HG03196 (cell line): ENCODE measurements around the gene EXOC3.

Experiments
- ATAC-seq: cut with Tn5 transposase; IDR thresholded peaks from one replicate; pipeline ENCODE4 v1.9.1; 2021; ENCODE audit not compliant: unreplicated experiment

EXOC3 gene

DNA sequence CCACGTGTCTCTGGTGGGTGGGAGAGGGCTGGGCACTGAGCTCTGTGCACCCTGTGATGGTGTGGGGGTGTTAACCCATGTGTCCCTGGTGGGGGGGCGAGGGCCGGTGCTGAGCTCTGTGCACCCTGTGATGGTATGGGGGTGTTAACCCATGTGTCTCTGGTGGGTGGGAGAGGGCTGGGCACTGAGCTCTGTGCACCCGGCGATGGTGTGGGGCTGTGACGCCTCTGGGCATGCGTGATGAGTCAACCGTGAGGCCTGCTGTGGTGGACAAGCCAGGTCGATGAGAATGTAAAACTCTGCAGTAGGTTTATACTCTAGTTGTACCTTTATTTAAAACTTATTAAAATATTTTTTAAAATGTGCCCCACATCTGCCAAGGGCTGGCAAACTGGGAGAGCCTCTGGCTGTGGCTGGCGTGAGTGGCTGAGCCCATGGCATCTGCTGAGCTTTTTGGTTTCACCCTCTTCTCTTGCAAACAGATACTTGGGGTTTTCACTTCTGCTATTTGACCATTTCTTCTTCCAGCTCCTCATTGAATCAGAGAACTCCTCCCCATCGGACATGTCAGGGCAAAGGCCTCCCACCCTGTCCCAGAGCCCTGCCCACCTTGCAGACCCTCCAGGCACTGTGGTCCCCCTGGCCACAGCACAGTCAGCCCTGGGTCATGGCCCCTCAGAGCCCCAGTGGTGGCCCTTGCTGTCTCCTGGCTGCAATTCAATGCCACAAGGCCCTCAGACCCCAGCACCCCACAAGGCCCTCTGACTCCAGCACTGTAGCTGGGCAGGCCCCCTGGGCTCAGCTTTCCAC is 18.5 kb upstream of the EXOC3 start:
- ATAC-seq, result peak; percentile 80

DNA sequence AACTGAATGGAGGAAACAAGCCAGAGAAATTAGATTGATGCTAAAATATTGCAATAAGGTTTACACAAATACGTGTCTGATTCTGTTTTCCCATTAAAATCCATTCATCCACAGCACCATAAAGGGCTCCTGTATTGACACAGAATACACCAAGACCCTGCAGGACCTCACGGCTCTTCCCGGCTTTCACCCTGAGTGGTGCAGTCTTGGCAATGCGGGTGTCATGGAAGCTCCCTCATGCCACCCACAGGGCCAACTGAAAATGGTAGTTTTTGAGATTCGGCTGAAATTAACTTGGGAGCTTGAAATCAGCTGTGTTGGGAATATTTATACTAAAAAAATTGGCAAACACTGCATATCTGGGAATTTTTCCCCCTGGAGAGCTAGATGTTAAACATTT is 17.3 kb upstream of the EXOC3 start:
- ATAC-seq, result no peak

DNA sequence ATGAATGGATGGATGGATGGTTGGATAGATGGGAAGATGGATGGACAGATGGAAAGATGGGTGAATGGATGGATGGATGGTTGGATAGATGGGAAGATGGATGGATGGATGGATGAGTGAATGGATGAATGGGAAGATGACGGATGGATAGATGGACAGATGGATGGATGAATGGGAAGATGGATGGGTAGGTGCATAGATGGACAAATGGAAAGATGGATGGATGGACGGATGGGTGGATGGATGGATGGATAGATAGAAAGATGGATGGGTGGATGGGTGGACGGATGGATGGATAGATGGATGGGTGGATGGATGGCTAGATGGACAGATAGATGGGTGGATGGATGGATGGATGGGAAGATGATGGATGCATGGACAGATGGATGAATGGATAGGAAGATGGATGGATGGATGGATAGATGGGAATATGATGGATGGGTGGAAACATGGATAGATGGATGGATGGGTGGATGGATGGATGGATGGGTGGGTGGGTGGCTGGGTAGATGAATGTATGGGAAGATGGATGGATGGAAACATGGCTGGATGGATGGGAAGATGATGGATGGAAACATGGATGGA is 16.5 kb upstream of the EXOC3 start:
- ATAC-seq, result no peak

DNA sequence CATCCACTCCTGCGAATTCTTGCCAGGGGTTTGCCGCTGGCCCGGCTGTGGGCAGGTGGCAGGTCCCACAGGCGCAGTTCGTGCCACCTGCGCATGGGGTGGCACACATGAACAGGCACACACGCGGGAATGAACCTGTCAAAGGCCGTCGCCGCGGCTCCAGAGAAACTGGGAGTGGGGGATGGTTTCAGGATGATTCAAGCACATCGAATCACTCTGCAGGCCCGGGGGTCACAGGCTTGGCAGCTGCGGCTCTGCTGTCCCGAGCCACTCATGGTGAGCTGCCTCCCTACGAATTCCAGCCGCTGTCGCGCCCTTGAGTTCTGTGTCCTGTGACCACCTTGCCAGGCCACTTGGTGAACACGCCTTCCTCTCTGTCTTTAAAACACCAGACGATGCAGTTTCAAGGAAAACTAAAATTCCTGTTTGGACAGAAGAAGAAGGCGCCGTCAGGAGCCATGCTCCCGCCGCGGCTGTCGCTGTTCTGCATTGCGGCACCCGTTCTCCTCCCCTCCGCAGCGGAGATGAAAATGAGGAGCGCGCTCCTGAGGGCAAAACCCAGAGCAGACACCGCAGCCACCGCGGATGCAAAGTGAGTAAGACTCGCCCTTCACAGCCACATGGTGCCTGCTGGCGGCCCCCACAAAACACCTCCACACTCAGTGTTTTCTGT is 15.4 kb upstream of the EXOC3 start:
- ATAC-seq, result no peak

DNA sequence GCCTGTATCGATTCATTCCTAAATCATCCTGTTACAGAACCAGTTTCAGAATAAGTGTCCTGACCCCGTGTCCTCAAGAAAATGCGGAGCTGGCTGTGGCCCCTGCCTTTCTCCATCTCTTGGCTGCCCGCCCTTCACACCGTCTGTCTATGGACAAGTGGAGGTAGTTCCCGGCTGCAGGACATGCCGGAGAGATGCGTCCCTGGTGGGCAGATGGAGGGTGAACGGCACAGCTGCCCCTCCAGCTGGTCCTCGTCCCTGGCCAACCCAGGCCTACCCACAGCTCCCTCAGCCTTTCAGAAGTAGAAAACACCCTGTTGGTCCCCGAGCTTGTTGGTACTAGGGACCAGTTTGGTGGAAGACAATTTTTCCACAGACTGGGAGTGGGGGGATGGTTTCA is 14.8 kb upstream of the EXOC3 start:
- no peak for ATAC-seq

DNA sequence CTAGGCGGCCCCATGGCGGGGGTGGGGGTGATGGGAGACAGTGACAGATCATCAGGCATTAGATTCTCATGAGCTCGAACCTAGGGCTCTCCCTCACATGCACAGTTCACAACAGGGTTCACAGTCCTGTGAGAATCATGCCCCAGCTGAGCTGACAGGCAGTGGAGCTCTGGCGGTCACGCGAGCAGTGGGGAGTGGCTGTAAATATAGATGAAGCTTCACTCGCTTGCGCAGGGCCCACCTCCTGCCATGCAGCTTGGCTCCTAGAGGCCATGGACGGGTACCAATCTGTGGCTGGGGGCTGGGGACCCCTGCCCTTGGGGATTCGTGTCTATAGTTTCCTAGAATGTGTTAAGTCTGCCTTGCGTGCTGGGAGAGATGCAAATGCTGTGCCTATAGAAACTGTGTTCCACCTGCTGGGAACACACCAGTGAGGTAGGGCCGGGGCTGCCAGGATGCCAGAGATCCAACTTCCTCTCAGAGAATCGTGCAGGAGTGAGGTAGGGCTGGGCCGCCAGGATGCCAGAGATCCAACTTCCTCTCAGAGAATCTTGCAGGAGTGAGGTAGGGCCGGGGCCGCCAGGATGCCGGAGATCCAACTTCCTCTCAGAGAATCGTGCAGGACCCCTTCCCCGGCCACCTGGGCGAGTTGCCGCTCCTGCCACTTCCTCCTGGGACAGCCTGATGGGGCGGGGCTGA is 14.1 kb upstream of the EXOC3 start:
- ATAC-seq, result no peak

DNA sequence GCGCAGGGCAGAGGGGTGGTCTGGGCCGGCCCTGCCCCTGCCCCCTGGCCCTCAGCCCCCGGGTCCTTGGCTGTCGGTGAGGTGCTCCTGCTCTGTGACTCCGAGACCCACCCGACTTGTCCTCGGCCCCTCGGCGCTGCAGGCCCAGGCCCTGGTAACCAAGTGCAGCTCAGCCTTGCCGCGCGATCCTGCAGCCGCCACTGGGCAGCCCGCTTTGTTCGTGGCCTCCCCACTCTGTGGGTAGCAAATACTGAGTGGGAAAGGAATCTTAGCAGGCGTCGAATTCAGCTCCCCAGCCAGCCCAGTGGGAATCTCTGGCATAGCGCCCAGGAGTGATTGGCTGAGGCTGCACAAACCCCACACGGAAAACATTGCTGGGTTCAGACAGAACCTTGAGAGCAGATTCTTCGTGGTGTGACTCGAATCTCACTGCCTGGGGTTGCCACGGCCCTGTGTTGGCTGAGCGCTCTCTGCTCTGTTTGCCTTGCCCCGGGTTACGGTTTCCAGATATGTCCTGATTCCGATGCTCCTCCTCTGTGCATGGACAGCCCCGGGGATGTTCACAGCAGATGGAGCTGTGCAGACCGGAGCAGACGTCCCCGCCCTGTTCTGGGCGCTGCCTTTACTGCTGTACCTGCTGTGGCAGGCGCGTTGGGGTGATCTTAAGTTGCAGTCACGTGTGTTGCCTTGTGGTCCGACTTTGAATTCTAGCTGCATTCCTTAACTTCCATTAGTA is 13.4 kb upstream of the EXOC3 start:
- no peak for ATAC-seq

DNA sequence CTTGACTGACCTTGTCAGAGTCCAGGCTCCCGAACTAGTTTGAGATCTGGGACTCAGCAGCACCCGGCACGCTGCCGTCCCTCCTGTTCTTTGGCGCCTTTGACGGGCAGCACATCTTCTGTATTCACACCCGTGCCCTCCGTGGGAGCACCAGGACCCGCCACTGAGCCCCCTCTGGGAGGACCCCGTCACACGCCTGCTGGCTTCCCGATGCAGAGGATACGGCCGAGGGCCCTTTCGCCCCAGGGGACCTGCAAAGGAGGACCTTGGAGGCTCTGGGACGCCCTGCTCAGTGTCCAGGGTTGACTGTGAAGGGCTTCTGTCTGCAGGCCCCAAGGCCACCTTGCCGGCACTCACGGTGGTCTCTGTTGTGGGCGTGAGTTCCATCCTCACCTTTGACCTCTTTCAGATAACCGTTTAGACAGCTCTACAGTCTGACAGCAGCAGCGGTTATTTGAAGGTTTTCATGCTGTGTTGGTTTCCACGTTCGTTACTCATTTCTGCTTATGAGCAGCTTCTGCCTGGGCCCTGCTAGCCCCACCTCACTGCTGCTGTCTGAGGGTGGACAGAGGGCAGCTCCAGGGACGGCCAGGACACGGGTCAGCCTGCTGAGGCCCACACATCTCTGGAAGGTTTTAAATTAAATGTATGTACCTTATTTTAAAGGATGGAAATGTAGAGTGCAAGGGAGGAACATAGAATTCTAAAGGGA is 12.6 kb upstream of the EXOC3 start:
- ATAC-seq, result no peak

DNA sequence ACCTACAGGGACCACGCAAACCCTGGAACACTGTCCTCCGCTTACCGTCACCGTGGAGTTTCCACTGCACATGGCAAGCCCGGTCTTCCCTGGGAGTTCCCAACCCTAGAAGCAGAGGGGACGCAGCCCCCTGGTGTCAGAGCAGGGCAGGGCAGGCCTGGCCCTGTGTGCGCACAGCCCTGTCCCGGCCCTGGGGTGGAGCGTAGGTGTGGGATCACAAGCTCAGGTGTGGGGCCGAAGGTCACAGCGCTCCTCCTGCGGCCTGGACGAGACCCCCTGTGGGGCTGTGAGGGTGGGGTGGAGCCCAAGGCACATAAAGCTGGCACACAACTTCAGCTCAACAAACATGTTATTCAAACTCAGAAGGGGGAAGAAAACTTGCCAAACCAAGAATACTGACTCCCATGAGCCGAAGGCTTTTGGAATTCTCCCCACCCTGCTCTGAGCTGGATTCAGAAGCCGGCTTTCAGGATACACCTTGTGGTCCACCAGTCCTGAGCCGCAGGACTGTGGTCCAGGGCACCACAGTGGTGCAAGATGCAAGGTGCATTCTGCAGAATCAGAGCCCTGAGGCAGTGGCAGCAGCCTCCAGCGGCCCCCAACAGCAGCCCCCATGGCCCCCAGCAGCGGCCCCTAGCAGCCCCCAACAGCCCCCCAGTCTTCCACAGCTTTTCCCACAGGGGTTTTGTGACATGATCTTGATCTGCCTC is 11.8 kb upstream of the EXOC3 start:
- peak; percentile 53 for ATAC-seq

DNA sequence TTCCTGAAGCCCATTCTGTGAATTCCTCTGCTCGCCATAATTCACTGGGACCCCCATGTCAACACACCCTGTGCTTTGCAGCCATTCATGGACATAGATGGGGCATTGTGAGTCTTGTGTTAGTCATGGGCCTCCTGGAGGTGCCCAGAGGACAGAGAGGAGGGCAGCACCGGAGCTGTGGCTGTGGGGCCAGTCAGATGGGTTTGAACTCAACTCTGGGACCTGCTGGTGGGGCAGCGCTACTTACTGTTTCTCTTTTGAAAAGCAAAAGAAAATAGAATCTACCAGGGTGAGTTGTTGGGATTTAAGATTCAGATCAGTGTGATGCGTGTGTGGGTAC is 11.3 kb upstream of the EXOC3 start:
- no peak for ATAC-seq

DNA sequence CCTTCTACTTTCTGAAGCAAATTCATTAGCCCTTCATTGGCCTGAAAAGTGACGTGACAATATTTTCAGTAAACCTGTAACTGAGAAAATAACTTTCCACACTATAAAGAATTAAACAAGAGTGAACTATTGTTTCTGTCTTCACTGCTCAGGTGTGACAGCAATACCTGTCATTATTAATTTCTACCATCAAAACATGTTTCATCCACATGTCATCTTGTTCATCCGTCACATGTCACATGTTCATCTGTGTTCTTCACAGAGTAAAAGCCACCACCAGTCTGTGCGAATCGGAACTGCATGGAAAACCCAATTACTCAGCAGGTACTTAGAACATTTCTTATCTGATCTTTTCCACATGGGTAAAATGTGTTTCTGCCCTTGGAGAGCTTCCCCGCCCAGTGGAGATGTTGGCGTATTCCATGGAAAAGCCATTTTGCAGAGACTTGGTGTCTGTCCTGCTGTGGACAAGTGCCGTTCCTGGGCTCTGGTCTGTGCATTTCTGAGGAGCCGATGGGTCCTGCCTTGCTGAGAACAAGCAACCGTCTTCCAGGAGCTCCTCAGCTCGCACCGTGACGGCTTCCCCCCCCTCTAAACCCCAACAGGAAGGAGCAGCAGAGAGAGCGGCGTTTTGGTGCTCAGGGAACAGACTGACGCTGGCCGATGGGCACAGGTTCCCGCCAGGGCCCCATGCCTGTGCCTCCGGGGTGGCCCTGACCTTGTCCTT is 10.6 kb upstream of the EXOC3 start:
- no peak for ATAC-seq

DNA sequence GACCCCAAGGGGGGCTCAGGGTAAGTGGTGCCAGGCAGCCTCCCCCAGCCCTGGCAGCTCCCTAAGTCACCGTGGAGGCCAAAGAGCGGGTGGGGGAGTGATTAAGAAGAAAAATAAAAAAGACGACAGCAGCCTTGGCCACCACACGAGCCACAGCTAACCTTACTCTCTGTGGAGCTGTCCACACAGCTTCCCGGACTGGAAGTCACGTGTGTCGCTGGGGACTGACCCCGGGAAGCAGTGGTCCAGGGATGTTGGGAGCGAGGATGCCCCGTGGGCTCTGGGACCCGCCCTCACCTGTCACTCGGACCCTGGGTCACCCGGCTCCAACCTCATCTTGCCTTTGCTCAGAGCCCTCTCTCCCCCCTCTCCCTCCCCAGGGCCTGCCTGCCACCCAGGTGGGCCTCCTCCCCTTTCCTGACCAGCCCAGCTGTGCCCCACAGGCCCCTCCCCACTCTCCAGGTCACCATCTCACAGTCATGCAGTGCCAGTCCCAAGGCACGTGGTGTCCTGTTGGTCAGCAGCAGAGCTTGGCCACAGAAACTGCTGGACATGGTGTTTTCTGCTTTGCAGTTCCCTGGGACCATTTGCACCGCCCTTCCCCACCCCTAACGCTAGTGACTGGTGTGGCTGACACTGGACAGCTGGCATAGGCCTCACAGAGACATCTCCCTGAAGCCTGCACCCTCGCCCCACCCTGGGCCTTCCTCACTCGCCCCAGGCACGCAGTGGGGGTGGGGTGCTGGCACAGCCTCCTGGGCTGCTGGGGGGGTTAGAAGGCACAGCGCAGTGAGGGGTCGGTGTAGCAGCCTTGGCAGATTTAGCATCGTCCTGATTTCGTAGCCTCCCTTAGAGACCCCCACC is 9.8 kb upstream of the EXOC3 start:
- ATAC-seq, result no peak

DNA sequence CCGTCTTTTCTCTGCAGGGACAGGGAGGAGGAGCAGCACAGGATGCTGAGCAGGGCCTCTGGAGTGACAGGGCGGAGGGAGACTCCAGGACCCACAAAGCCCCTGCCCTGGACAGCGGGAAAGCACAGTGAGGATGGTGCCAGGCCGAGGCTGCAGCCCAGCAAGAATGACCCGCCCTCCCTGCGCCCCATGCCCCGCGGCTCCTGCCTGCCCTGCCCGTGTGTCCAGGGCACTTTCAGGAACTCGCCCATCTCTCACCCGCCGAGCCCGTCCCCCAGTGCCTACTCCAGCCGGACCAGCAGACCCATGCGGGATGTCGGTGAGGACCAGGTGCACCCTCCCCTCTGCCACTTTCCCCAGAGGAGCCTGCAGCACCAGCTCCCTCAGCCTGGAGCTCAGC is 9.1 kb upstream of the EXOC3 start:
- no peak for ATAC-seq

DNA sequence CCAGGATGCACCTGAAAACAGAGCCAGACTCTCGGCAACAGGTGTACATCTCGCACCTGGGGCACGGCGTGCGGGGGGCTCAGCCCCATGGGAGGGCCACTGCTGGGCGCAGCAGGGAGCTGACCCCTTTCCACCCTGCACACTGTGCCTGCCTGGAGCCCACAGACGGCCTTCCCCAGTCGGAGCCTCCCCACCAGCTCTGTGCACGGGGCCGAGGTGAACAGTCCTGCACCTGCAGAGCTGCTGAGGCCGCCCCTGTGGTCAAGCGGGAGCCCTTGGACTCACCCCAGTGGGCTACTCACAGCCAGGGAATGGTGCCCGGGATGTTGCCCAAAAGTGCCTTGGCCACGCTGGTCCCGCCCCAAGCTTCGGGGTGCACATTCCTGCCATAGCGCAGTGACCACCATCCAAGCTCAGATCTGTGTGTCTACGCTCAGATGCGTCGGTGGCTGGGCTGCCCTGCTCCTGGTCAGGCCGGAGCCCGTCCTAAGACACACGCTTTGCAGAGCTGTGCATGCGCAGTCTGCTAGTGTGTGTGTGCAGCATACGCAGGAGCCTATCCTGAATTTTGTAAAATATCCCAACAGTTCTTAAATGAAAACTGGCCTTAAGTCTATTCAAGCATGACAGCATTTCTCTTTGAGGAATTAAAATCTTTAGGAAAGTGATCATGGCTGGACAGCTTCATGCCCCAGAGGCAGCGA is 8.4 kb upstream of the EXOC3 start:
- no peak for ATAC-seq

DNA sequence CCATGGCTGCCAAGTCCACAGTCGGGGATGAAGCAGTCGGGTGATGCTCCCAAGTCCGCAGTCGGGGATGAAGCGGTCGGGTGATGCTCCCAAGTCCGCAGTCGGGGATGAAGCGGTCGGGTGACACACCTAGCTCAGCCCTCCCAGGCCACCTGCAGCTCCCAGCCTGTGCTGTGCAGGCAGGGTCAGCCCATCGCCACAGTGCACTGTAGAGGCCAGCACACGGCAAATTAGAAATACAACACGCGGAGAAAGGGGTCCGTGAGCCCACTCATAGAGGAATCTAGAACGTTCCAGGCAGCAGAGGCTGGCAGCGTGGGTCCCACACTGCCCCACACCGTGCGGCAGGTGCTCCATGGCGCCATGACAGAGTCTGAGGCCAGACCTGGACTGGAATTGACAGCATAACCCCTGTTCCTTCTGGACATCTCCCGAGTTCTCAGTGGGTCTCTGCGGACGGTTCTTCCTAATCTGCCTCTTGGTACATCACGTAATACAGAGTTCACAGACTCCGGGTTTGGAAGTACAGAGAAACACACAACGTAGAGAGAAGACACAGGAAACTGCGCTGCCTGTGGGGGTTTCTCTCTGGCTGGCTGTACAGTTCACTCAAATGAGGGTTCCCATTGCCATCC is 7.7 kb upstream of the EXOC3 start:
- ATAC-seq, result no peak

DNA sequence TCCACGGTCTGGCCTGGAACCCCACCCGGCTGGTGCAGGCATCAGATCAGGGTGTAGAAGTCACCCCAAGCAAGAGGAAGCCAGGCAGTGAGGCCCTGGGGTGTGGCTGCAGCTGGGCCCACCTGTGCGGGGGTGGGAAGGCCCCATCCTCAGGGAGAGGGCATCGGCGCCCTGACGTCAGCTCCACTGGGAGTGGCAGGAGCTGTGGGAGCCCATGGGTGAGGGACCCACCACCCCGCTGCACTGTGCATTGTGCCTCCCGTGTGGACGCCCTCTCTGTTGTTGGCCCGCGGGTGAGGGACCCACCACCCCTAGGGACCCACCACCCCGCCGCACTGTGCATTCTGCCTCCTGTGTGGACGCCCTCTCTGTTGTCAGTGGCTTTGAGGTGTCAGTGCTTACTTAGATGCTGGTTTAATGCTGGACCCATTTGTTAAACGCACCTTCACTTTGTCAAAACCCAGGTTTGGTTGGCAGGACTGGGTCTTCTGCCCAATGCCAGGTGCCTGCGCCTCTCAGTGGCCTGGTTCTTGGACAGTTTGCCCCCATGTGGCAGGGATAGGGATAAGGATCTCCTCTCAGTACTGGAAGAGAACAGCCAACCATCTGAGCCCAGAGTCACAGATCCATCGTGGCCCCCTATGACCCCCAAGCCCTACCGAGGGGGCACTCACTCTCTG is 6.9 kb upstream of the EXOC3 start:
- ATAC-seq, result no peak

DNA sequence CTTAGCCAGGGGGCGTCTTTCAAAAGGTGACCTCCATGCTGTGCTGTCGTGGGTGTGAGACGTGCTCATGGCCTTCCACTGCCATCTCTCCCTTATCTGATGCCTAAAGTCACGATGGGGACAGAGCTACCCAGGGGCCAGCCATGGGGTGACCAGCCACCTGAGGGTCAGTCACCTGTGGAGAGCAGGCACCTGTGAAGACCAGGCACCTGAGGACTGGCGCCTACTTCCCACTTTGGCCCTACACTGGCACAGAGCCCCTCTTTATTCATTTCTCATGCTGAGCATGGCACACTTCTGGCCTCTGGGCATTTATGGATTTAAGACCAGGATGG is 6.4 kb upstream of the EXOC3 start:
- no peak for ATAC-seq
